Skin epidermis (tissue), 12 donors: ENCODE measurements around the gene RASSF5.

Source experiments
- H3K27ac ChIP-seq, 21 experiments: fragments of 200-600 bp; sonication (generic) in 11 of 21; one replicate each; pipeline ENCODE4 v1.5.0; 2020; ENCODE audit warnings: mild to moderate bottlenecking in 3 of 21, inconsistent platforms in 2 of 21, moderate library complexity in 2 of 21
- H3K4me3 ChIP-seq, 7 experiments: fragments of 200-600 bp; sonication (generic) in 2 of 7; one replicate each; pipeline ENCODE4 v1.5.0; 2020; ENCODE audit warnings: inconsistent platforms in 2 of 7, mild to moderate bottlenecking in 2 of 7, moderate library complexity in 1 of 7

Gene RASSF5, protein sequence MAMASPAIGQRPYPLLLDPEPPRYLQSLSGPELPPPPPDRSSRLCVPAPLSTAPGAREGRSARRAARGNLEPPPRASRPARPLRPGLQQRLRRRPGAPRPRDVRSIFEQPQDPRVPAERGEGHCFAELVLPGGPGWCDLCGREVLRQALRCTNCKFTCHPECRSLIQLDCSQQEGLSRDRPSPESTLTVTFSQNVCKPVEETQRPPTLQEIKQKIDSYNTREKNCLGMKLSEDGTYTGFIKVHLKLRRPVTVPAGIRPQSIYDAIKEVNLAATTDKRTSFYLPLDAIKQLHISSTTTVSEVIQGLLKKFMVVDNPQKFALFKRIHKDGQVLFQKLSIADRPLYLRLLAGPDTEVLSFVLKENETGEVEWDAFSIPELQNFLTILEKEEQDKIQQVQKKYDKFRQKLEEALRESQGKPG

GRCh38 chr1:206507284-206508129 is at the start of gene RASSF5:
Gene RASSF5, plus strand, starts transcription at chr1:206507531. Its CDS starts 72 bp downstream, at chr1:206507603.
- Histone ChIP-seq H3K4me3 (peak within 1 kb of the TSS; percentile 41 to 82 (median 68)), H3K27ac (peak within 1 kb of the TSS in 19 of 21 experiments; percentile 19 to 86 (median 71))

- H3K27ac ChIP-seq: no peak overlapping the region
- no peak overlapping the region for H3K4me3 ChIP-seq
Measured at GRCh38 chr1:206459703-206460102, 47.6 kb upstream of the RASSF5 start.

GRCh38 chr1:206460836-206461426 is 46.4 kb upstream of the RASSF5 start:
- H3K4me3 ChIP-seq: no peak overlapping the region
- H3K27ac ChIP-seq: peak overlapping the region in 6 of 21 experiments; percentile 45 to 75 (median 56)

DNA sequence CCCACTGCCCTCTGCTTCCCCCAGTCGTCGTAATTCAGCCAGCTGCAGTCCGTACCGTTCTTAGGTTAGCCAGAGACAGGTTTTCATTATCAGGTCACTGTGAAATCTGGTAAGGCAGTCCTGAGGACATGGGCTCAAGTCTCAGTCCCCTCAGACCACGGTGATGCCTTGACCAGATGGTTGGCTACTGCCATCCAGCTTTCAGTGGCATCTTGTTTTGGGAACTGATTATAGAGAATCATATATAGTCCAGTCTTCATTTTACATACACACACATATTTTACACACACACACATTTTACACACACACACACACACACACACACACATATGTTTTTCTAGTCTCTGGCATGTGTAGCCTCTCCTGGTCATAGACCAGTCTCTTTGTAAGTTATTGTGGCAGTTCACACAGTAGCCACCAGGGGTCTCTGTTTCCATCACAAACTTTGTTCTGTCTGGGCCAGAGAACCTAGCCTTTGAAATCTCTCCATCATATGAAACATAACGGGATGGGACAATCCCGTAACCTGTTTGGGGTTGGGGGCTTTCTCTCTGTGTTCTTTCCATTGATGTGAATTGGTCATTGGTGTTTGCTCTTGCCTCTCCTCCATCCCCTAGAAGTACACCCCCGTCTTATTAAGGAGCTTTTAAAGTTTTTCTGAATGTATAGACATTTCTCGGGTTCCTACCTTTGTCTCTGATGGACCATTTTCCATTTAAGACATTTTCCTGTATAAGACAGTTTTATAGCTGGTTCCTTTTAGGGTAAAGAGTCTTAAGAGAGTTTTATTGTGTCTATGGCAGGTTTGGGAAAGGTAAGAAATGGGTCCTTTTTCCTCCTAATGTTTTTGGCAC is 45.5 kb upstream of the RASSF5 start:
- Histone ChIP-seq H3K27ac (peak overlapping the region in 3 of 21 experiments; percentile 48 to 75 (median 74)), H3K4me3 (no peak overlapping the region)

- H3K27ac ChIP-seq: peak overlapping the region in 6 of 21 experiments; percentile 6 to 48 (median 27)
Measured at GRCh38 chr1:206463137-206463536, 44.2 kb upstream of the RASSF5 start.

GRCh38 chr1:206463911-206464310 is 43.4 kb upstream of the RASSF5 start:
- no peak overlapping the region for H3K4me3 ChIP-seq

More at GRCh38 chr1:206463137-206463536, 44.2 kb upstream of the RASSF5 start:
- H3K4me3 ChIP-seq: no peak overlapping the region

DNA sequence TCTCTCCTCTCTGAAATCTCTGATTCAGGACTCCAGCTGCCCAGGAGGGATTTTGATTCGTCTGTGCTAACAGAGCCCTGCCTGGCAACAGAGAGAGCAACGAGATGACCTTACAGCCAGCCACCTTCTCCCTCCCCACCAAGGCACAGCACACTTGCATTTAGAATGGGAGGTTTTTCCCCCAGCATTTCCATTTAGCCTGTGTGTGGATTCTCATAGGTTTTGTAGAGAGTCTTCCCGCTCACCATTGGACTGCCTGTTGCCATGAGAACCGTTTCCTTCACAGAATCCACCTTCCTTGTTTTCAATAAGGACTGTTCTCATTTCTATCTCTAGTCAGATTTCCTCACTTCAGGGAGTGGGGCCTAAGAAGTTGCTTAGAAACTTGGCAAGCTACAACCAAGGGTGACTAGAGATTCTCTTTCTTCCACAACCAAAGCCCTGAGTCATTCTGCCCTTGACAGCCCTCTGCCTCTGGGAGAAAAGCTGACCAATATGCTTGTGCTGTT is 42.8 kb upstream of the RASSF5 start:
- H3K4me3 ChIP-seq: no peak overlapping the region
- peak overlapping the region in 3 of 21 experiments; percentile 44 to 58 (median 49) for H3K27ac ChIP-seq

More at GRCh38 chr1:206463911-206464310, 43.4 kb upstream of the RASSF5 start:
- peak overlapping the region in 3 of 21 experiments; percentile 6 to 58 (median 48) for H3K27ac ChIP-seq

DNA sequence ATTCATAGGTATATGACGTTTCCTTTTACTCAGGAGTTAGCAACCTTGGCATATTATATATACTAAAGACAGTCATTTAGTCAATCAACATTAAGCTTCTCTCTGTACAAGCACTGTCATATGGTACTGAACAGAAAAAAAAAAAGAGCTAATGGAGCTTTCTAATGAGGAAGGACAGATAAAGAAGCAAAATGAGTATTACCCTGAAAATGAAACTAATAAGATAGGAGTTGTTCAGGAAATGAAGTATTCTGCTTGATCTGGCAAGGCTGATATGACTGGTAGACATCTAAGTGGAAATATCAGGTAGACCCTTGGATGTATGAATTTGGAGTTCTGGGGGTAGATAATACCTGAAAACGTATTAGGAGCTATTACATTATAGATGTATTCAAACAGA is 41.4 kb upstream of the RASSF5 start:
- Histone ChIP-seq H3K4me3 (no peak overlapping the region), H3K27ac (peak overlapping the region in 1 of 21 experiments; percentile 58)

DNA sequence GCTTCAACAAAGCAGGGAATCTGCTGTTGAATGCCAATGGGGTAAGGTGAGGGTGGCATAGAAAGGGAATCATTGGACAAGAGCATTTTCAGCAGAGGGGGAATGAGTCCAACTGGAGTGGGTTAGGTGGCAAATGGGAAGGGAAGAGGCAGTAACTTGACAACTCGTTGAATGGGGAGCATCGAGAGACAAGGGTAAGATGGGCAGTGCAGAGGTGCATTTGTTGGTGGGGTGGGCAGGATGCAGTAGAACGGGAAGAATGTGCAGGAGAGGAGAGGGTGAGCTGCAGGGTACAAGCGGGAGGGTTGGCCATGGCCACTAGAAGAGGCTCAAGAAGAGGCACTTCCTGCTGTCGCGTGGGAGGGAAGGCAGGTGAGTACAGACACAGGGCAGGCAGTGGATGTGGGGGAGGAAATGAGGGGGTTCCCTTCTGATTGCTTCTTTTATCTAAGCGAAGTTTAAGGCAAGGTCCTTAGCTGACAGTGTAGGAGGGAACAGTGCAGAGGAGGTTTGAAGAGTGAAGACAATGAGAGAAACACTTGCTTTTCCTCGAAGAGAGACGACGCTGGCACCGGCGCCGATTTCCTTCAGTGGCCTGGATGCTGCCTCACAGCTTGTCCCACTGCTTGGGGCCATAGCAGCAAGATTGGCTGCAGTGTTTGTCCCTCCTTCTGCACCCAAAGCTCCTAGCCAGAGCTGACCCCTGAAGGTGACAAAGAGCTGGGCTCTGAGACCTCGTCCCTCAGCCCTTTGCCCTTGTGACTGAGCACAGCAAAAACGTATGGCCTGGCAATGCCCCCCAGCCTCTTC is 40.3 kb upstream of the RASSF5 start:
- Histone ChIP-seq H3K4me3 (no peak overlapping the region), H3K27ac (peak overlapping the region in 4 of 21 experiments; percentile 14 to 91 (median 31))

GRCh38 chr1:206467915-206468314 is 39.4 kb upstream of the RASSF5 start:
- H3K4me3 ChIP-seq: no peak overlapping the region
- H3K27ac ChIP-seq: peak overlapping the region in 2 of 21 experiments; percentile 42 to 91

- Histone ChIP-seq H3K4me3 (no peak overlapping the region), H3K27ac (peak overlapping the region in 3 of 21 experiments; percentile 42 to 93 (median 91))
Measured at GRCh38 chr1:206468571-206468970, 38.8 kb upstream of the RASSF5 start.

- H3K27ac ChIP-seq: peak overlapping the region in 20 of 21 experiments; percentile 17 to 93 (median 83)
- H3K4me3 ChIP-seq: peak overlapping the region in 2 of 7 experiments; percentile 42 to 69
Measured at GRCh38 chr1:206469411-206469932, 37.9 kb upstream of the RASSF5 start.

DNA sequence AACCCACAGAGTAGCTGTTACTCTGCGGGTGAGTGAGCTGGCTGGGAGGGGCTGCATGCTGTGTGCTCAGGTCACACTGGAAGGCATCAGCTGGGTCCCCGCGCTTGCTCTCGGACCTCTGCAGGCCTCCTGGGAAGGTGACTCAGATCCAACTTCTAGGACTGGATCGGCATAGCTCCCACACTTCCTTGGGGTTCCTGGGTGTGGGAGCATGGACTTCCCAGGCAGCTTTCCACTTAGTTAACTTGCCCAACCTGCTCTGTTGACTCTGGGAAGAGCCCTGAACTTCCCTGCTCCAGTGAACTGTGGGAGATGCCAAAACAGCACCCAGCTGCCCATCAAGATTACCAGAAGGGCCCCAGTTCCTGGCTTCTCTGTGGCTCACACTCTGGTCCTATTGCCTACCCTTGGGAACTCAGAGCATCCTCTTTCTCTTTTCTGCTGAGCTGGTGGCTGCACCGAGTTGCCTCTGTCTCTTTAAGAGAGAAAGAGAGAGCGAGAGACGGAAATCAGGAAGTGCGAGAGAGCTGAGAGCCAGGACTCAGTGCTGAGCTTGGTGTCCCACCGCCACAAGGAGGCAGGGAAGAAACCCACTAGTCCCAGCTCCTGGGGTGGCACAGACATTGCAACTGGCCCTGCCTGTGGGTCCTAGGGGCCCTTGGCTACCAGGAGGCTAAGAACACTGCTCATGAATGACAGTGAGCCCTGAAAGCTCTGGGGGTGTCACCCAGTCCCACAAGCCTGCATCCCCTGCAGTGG is 37.2 kb upstream of the RASSF5 start, which contains the start of gene IKBKE:
Gene IKBKE, plus strand, starts transcription at position 544 of the 759 bp plus-strand sequence. CDS start 2,752 bp downstream, outside the sequence.
- peak within 1 kb of the TSS; percentile 42 to 72 (median 61) for H3K4me3 ChIP-seq
- H3K27ac ChIP-seq: peak within 1 kb of the TSS; percentile 17 to 93 (median 82)

GRCh38 chr1:206470692-206471414 is 36.5 kb upstream of the RASSF5 start:
- H3K27ac ChIP-seq: peak overlapping the region; percentile 3 to 93 (median 82)
- peak overlapping the region; percentile 42 to 72 (median 61) for H3K4me3 ChIP-seq

- H3K4me3 ChIP-seq: peak overlapping the region; percentile 42 to 72 (median 61)
Measured at GRCh38 chr1:206471415-206471801, 35.9 kb upstream of the RASSF5 start.

GRCh38 chr1:206472024-206472423 is 35.3 kb upstream of the RASSF5 start:
- H3K27ac ChIP-seq: peak overlapping the region in 9 of 21 experiments; percentile 5 to 93 (median 84)
- peak overlapping the region in 2 of 7 experiments; percentile 69 to 72 for H3K4me3 ChIP-seq

More at GRCh38 chr1:206471415-206471801, 35.9 kb upstream of the RASSF5 start:
- H3K27ac ChIP-seq: peak overlapping the region in 17 of 21 experiments; percentile 74 to 93 (median 84)
